AG08395 (cell line): ENCODE data around the gene TNS3.
A peak's percentile ranks its signal among the peaks of the same experiment; 100 is the strongest.
"Not testable (repeated sequence)": the region's sequence is repeated elsewhere in the genome, so short reads cannot be mapped to it uniquely, and the experiment has no call there.

Experiments
- DNase-seq: peaks from one replicate; pipeline ENCODE4 v3.0.0; 2012; ENCODE audit warnings: mixed read lengths, low spot score

The TNS3 gene

DNA sequence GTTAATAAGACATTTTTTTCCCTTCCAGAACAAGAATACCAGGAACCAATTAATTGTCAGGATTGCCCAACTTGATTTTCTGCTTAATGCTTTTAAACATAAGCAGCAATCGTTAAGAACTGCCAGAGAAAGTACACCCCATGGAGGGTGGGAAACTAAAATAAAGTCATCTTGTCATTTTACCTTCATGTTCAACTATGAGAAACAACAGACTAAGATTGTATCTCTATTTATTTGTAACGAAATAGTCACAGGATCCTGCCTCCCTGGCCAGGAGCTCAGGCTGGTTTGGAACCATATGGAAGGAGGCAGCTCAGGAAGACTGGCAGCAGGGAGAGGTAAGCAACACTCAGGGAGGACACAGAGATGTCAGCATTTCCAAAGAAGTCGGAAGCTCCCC lies 129.6 kb downstream of the TNS3 start:
- DNase-seq: no peak

- DNase-seq: no peak
Observed at GRCh38 chr7:47451851-47452205, 130.1 kb downstream of the TNS3 start.

GRCh38 chr7:47449810-47450590 lies 131.9 kb downstream of the TNS3 start:
- DNase-seq: peak; percentile 47

GRCh38 chr7:47448971-47449370 lies 132.9 kb downstream of the TNS3 start:
- DNase-seq: no peak

GRCh38 chr7:47447621-47448349 lies 134.1 kb downstream of the TNS3 start:
- no peak for DNase-seq

DNA sequence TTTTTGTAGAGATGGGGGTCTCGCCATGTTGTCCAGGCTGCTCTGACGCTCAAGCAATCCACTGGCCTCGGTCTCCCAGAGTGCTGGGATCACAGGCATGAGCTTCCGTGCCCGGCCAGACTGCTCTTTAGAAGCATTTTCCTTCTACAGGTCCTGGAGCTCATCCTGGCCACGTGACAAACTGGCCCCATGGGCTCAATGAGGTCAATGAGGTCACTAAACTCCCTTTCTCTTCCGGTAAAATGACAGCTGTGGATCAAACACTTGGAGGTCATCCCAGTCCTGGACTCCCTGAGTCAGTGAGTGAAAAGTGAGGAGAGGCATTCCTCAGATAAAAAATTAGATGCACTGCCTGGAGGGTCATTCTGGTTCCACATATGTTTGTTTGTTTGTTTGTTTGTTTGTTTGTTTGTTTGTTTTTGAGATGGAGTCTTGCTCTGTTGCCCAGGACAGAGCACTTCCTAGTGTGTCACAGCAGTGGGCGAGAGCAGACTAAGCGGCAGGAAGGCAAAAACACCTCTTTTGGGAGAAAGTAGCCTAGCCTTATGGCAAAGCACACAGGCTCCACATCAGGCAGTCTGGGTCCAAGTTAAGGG lies 134.9 kb downstream of the TNS3 start:
- DNase-seq: no peak

DNA sequence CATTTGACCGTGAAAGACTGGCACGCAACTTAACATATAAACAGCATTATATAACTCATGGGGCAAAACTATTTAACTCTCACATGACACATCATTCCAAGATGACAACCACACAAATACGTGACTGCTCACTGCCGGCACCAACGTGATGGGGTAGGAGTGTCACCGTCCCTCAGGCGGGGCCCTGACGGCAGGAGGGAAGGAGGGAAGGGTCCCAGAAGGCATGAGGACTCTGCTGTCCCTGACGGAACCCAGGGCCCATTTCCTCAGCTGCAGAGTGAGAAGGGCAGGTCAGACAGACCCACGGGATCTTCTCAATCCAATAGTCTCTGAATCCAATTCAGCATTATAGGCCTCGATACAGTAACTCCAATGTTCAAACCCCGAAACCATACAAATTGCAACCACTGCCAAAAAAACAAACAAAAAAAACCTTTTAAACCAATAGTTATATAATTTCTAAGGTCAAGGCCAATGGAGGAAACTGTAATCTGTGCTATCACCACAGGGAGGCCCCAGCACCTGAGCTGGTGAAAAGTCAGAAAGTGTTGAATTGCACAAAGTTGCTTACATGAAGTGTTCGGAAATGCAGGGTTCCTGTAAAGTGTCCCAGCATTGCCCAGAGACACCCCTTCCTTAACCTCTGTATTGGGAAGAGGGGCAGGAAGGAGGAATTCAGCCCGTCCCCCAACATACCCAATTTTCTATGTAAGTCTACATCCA lies 137.4 kb downstream of the TNS3 start:
- no peak for DNase-seq

DNA sequence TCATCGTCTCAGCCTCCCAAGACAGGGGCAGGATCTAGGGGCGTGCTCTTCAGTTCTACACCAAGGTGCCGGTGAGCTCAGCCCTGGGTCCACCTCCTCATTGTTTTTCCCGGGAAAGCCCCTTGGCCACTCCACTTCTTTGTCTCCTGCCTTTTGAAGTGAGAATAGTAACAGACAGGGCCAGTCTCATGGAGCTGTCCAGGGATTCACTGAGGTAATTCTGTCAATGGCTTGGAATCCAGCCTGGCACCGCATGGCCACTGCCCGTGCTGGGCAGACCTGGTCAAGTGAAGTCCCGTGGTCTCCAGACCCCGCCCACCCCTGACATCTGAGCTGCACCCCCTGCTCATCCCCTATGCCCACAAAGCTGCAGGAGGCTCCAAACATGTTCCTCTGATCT lies 138.9 kb downstream of the TNS3 start:
- DNase-seq: no peak

DNA sequence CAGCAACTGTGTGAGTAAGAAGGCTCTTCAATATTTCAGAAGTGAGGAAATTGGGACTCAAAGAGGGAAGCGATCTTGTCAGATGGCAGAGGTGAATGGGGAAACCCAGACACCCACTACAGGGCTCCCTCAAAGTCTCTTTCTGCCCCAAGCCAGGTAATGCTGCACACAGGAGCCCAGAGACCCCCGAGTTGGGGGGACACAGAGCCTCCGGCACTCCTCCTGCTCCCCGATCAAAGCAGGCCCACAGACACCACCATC lies 139.4 kb downstream of the TNS3 start:
- DNase-seq: no peak

DNA sequence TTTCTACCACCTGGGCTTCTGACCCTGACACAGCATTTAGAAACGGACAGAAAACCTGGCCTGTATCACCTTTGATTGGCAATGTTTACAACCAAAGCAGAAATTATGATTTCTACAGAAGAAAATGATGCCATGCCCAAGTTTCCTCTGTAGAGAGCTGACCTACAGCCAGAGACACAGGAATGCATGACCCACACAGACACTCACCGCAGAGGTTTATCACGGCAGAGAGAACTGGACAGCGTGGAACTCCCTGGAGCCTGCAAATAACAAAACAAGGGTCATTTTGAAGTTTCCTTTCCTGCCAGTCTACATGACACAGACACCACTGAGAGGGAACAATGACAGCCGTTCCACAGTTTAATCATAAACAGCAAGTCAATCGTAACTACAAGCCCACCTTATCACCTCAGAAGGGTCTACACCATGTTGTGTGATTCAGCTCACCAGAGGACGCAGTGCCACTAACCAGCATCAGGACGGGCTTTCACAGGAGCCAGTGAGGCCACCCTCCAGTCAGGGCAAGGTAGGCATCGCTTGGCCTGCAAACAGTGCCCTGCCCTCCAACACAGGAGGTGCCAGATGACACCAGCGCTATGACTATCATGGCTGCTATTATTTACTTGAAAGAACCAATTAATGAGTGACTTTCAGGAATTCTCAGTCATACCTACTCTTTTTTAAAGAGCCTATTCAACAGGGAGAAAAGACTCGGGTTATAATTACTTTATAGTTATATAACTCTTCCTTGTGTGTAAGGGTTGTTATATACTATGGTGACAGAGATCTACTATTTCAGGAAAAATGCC lies 139.9 kb downstream of the TNS3 start:
- peak; percentile 43 for DNase-seq

GRCh38 chr7:47441048-47441447 lies 140.9 kb downstream of the TNS3 start:
- not testable (repeated sequence) for DNase-seq

GRCh38 chr7:47440320-47440719 lies 141.6 kb downstream of the TNS3 start:
- DNase-seq: no peak

DNA sequence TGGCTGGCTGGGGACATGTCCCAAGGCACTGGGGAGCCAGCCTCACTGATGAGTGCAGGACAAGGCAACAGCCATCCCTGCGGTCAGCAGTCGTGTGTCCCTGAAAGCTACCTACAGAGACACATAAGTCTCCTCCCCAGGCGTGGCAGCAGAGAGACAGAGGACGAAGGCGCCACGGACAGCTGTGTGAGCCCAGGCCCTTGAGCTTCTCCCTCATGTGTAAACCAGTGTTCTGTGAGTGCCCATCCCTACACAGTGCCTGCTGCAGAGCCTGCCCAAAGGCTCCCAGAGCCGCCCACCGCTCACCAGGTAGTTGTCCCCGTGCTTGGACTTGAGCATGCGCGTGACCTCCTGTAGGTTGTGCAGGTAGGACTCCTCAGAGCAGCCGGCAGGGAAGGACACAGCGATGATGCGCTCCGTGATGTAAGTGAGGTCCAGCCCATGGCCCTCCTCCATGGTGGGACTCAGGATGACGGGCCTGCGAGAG lies 142.7 kb downstream of the TNS3 start:
- DNase-seq: no peak

- DNase-seq: no peak
Observed at GRCh38 chr7:47438411-47439029, 143.4 kb downstream of the TNS3 start.

GRCh38 chr7:47435889-47436312 lies 146.0 kb downstream of the TNS3 start:
- DNase-seq: peak; percentile 82

GRCh38 chr7:47433564-47433895 lies 148.4 kb downstream of the TNS3 start:
- DNase-seq: no peak

DNA sequence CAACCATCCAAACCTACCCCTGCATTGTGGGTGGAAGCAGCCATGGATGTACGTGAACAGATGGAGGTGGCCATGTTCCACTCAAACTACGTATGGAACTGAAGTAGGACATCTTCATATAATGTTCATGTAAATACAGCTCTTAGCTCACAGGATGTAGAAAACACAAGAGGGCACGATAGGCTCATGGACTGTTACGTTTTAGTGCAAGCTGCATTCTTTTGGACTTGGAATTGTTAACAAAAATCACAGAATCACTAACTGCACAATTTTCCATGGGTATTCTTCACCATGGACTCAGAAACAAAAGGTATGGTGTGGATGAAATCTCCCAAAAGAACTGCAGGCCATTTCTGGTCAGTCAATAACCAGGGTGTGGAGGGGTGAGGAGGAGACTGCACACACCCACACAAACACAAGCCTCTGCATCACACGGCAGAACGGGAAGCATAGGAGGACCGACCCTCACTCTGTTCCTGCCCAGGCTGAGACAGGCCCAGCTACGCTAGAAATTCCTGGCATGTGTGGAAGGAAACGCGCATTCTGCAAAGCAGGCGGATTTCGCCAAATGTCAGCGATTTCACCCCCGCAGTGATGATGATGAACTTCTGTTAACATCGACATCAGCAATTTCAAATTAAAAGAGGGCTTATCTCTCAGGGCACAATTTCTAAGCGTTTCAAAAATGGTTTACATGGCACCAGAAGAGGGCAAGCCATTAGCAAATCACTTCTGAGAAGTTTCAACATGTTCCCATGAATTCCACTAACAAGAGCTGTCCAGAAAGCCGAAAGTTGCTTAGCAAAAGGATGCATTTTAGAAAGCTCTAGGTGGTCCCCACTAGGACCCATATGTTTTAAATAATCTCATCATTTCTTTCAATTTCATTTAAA lies 149.0 kb downstream of the TNS3 start:
- DNase-seq: no peak

GRCh38 chr7:47430422-47430821 lies 151.5 kb downstream of the TNS3 start:
- DNase-seq: no peak

DNA sequence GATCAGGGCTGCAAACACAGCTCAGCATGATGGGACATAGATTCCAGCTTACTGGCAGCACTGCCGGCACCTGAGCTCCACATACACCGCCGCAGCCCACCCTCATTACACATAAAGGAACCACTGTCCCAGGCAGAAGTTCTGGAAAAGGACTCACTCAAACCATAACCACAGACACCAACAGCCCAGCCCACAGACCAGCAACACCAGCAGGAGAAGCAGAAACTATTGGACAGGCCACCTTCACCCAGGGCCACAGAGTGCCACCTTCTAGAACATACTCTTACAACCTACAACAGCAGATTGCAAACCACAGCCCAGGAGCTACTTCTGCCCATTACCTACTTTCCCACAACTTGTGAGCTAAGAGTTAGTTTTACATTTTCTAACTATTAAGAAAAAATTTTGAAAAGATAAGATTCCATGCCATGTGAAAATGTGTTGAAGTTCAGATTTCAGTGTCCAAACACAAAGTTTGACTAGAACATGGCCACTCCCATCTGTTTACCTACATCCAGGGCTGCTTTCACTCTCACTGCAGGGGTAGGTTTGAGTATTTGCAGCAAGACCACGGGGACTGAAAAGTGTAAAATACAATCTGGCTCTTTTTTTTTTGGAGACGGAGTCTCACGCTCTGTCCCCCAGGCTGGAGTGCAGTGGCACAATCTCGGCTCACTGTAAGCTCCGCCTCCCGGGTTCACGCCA lies 153.0 kb downstream of the TNS3 start:
- DNase-seq: no peak
